ENCODE data around the gene ADAMTS14. TPM values are rescaled to one million over a fixed set of nuclear protein-coding genes. Genes with fewer than 3 reads are reported as not detected.
A peak's percentile ranks its signal among the peaks of the same experiment; 100 is the strongest.
"Not testable (repeated sequence)": the region's sequence is repeated elsewhere in the genome, so short reads cannot be mapped to it uniquely, and the experiment has no call there.

Gene ADAMTS14
- total RNA-seq, 1 donor from 2014 or later: 1.1 TPM

DNA sequence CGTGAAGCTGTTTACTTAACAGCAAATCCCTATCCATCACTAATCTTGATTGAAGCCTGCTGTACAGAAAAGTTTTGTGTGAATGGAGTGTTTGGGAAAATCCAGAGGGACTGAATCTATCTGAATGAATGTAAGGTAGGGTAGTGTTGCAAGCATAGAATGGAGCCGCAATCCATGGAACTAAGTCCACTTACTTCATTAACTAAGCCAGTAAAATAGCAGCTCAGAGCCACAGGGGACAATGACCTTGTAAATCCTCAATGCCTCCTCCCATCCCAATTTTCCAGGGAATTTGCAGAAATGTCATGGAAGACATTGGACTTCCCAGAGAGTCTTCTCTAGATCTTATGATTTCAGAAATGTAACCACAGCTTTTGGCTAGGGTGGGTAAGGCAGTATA lies 97.7 kb downstream of the ADAMTS14 start:
- Mint-ChIP-seq H3K9me3 (ENCODE audit: unreplicated experiment) (peaks cover 14% of the 10 kb centered on the region), H3K27me3 (ENCODE audit: unreplicated experiment) (peaks cover 6% of the 10 kb centered on the region), H3K27ac (ENCODE audit: unreplicated experiment) (no peak overlapping the region), H3K36me3 (ENCODE audit: low read depth, unreplicated experiment) (peaks cover 11% of the 10 kb centered on the region), H3K4me3 (ENCODE audit: unreplicated experiment) (no peak overlapping the region), H3K4me1 (ENCODE audit: unreplicated experiment) (peaks cover 9% of the 10 kb centered on the region)
- DNase-seq (ENCODE audit: low spot score): no peak
- TF ChIP-seq, protein P1, sequence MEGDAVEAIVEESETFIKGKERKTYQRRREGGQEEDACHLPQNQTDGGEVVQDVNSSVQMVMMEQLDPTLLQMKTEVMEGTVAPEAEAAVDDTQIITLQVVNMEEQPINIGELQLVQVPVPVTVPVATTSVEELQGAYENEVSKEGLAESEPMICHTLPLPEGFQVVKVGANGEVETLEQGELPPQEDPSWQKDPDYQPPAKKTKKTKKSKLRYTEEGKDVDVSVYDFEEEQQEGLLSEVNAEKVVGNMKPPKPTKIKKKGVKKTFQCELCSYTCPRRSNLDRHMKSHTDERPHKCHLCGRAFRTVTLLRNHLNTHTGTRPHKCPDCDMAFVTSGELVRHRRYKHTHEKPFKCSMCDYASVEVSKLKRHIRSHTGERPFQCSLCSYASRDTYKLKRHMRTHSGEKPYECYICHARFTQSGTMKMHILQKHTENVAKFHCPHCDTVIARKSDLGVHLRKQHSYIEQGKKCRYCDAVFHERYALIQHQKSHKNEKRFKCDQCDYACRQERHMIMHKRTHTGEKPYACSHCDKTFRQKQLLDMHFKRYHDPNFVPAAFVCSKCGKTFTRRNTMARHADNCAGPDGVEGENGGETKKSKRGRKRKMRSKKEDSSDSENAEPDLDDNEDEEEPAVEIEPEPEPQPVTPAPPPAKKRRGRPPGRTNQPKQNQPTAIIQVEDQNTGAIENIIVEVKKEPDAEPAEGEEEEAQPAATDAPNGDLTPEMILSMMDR (IDR thresholded peaks at IDR 0.05; ENCODE audit: unreplicated experiment): no peak

DNA sequence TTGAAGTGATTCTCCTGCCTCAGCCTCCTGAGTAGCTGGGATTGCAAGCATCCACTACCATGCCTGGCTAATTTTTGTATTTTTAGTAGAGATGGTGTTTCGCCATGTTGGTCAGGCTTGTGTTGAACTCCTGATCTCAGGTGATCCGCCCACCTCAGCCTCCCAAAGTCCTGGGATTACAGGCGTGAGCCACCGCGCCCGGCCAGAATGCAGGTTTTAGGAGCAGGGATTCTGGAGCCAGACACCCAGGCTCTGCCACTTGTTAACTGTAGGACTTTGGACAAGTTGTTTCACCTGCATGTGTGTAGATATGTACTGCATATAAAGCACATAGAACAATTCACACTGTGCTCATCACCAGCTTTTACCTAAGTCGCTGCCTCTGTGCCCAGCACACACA lies 98.2 kb downstream of the ADAMTS14 start:
- peaks cover 11% of the 10 kb centered on the region for H3K36me3 Mint-ChIP-seq (ENCODE audit: low read depth, unreplicated experiment)
- DNase-seq (ENCODE audit: low spot score); H3K4me3 Mint-ChIP-seq (ENCODE audit: unreplicated experiment); H3K9me3 Mint-ChIP-seq (ENCODE audit: unreplicated experiment); H3K4me1 Mint-ChIP-seq (ENCODE audit: unreplicated experiment); H3K27ac Mint-ChIP-seq (ENCODE audit: unreplicated experiment); H3K27me3 Mint-ChIP-seq (ENCODE audit: unreplicated experiment): not testable (repeated sequence)

DNA sequence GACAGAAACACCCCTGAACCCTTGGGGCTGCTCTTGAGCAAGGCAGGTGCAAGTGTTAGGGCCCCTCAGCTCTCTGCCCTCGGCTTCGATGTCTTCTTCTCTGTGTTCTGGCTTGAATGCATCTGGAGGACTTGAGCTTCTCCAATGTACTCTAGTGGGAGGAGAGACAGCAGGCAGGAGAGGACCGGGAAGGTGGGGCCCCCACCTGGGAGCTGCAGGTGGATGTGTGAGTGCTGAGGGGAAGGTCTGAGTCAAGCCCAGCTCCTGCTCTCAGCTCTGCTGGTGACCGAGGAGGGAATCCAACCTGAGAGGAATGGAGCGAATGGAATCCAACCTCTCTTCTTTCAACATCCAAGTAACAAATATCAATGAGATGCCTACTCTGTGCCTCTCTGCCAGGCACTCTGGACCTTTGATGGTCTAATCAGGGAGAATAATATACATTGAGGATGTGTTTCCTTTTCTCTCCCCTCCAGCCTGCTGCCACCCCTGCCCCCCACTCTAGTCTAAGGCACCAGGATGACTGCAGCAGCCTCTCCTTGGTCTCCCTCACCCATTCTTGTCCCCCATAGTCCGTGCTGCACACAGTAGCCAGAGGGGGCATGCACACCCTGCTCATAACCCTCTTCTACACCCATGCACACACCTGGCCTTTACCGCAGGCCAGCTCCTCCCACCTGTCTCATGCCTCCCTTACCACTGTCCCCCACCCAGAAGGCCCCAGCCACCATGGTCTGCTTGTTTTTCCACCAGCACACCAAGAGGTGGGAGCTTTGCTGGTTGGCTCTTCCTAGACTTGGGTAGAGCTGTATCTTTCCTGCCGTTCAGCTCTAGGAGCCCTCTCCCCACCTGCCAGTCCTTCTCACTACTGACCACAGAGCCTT lies 99.2 kb downstream of the ADAMTS14 start:
- no peak overlapping the region for H3K4me3 Mint-ChIP-seq (ENCODE audit: unreplicated experiment)
- TF ChIP-seq, protein P1 (IDR thresholded peaks at IDR 0.05; ENCODE audit: unreplicated experiment): no peak

DNA sequence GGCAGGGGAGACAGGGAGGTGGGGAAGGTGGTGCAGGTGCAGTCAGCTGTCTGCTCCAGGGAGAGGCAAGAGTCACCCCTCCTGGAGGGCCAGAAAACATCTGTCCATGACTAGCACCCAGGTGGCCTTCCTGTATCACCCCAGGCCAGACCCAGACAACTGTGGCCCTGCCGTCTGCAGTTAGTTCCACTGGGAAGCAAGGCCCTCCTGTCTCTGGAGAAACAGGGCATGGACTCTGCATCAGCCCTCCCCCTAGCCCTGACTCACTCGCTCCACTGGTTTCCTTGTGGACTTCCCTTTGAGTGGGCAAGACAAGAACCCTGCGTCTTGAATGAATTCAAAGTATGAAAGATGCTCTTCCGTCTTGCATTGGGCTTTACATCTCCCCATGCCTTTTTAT lies 100.3 kb downstream of the ADAMTS14 start:
- peaks cover 4% of the 10 kb centered on the region for H3K36me3 Mint-ChIP-seq (ENCODE audit: low read depth, unreplicated experiment)
- H3K27ac Mint-ChIP-seq (ENCODE audit: unreplicated experiment): no peak overlapping the region
- TF ChIP-seq, protein P1 (IDR thresholded peaks at IDR 0.05; ENCODE audit: unreplicated experiment): no peak
- no peaks in the 10 kb centered on the region for H3K9me3 Mint-ChIP-seq (ENCODE audit: unreplicated experiment)
- no peak overlapping the region for H3K4me3 Mint-ChIP-seq (ENCODE audit: unreplicated experiment)
- peaks cover 5% of the 10 kb centered on the region for H3K27me3 Mint-ChIP-seq (ENCODE audit: unreplicated experiment)
- DNase-seq (ENCODE audit: low spot score): peak; percentile 1
- H3K4me1 Mint-ChIP-seq (ENCODE audit: unreplicated experiment): peaks cover 9% of the 10 kb centered on the region

More for the DNA sequence above, 99.2 kb downstream of the ADAMTS14 start:
- Mint-ChIP-seq H3K27ac (ENCODE audit: unreplicated experiment) (no peak overlapping the region), H3K9me3 (ENCODE audit: unreplicated experiment) (peaks cover 4% of the 10 kb centered on the region), H3K27me3 (ENCODE audit: unreplicated experiment) (peaks cover 5% of the 10 kb centered on the region), H3K4me1 (ENCODE audit: unreplicated experiment) (peaks cover 9% of the 10 kb centered on the region), H3K36me3 (ENCODE audit: low read depth, unreplicated experiment) (peaks cover 9% of the 10 kb centered on the region)
- DNase-seq (ENCODE audit: low spot score): no peak

DNA sequence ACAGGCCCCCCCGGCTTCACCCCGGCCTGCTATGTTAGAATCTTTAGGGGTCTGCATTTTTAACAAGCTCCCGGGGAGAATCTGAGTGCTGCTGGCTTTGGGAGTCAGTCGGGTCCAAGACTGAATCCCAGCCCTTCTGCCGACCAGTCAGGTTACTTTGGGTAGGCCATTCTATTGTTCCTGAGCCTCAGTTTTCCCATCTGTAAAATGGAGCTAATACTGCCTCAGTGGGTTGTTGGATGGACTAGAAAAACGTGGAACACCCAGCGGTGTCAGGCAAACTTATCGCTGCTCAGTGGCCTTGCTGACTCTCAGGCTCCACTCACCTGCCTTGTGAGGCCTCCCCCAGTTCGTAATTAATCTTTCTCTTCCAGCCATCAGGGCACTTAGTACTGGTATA lies 101.2 kb downstream of the ADAMTS14 start:
- Mint-ChIP-seq H3K27me3 (ENCODE audit: unreplicated experiment) (peaks cover 8% of the 10 kb centered on the region), H3K36me3 (ENCODE audit: low read depth, unreplicated experiment) (peaks cover 4% of the 10 kb centered on the region), H3K4me1 (ENCODE audit: unreplicated experiment) (peaks cover 9% of the 10 kb centered on the region), H3K9me3 (ENCODE audit: unreplicated experiment) (no peaks in the 10 kb centered on the region), H3K27ac (ENCODE audit: unreplicated experiment) (no peak overlapping the region), H3K4me3 (ENCODE audit: unreplicated experiment) (no peak overlapping the region)
- DNase-seq (ENCODE audit: low spot score): no peak
- TF ChIP-seq, protein P1 (IDR thresholded peaks at IDR 0.05; ENCODE audit: unreplicated experiment): no peak
